DOHH2 (cell line): ENCODE results near the gene KRTAP20-4.

Source experiments
- H3F3A ChIP-seq: fragments of 200-600 bp; sonication (generic), shearing (Covaris generic); 2 replicates; pipeline ENCODE4 v1.6.0; 2016; ENCODE audit warnings: antibody characterized with exemption, mild to moderate bottlenecking; ENCODE audit not compliant: control insufficient read depth, insufficient read depth
- H3K27ac ChIP-seq: fragments of 200-600 bp; sonication (generic); 2 replicates; pipeline ENCODE4 v1.5.1; 2014; ENCODE audit warnings: low read depth, mild to moderate bottlenecking, low read length, moderate library complexity
- H3K27me3 ChIP-seq: fragments of 200-600 bp; sonication (generic); 2 replicates; pipeline ENCODE4 v1.6.1; 2014; ENCODE audit warnings: mild to moderate bottlenecking, low read length, mixed read lengths; ENCODE audit not compliant: control insufficient read depth
- H3K36me3 ChIP-seq: fragments of 200-600 bp; sonication (generic); 2 replicates; pipeline ENCODE4 v1.6.1; 2014; ENCODE audit warnings: mild to moderate bottlenecking, low read length, moderate library complexity, mixed read lengths; ENCODE audit not compliant: control insufficient read depth
- H3K4me1 ChIP-seq: fragments of 200-600 bp; sonication (generic); 2 replicates; pipeline ENCODE4 v1.6.1; 2014; ENCODE audit warnings: mild to moderate bottlenecking, low read length, mixed read lengths; ENCODE audit not compliant: control insufficient read depth
- H3K4me2 ChIP-seq: fragments of 200-600 bp; sonication (generic); 2 replicates; pipeline ENCODE4 v1.6.0; 2014; ENCODE audit warnings: mild to moderate bottlenecking, low read length, moderate library complexity
- H3K4me3 ChIP-seq: fragments of 200-600 bp; sonication (generic); 2 replicates; pipeline ENCODE4 v1.5.1; 2014; ENCODE audit warnings: mild to moderate bottlenecking, low read length, mixed read lengths
- H3K79me2 ChIP-seq: fragments of 200-600 bp; sonication (generic); 2 replicates; pipeline ENCODE4 v1.6.1; 2014; ENCODE audit warnings: mild to moderate bottlenecking, low read length, mixed read lengths; ENCODE audit not compliant: control insufficient read depth
- H3K9me2 ChIP-seq: fragments of 200-600 bp; sonication (generic); replicated peaks from 2 replicates; pipeline ENCODE4 v1.6.1; 2014; ENCODE audit warnings: mild to moderate bottlenecking, low read length, mixed read lengths; ENCODE audit not compliant: control insufficient read depth
- H3K9me3 ChIP-seq: fragments of 200-600 bp; sonication (generic); 2 replicates; pipeline ENCODE4 v1.6.1; 2014; ENCODE audit warnings: antibody characterized with exemption, low read length, mixed read lengths; ENCODE audit not compliant: control insufficient read depth, insufficient read depth
- H4K20me1 ChIP-seq: fragments of 200-600 bp; sonication (generic); 2 replicates; pipeline ENCODE4 v1.6.0; 2014; ENCODE audit warnings: low read depth, mild to moderate bottlenecking, antibody characterized with exemption, low read length, moderate library complexity; ENCODE audit not compliant: control insufficient read depth, insufficient read depth
- CTCF ChIP-seq: fragments of 200-600 bp; sonication (generic); IDR thresholded peaks from one replicate; pipeline ENCODE4 v1.5.1; 2014; ENCODE audit warnings: antibody characterized with exemption, mild to moderate bottlenecking, low read depth, low read length; ENCODE audit not compliant: poor library complexity, severe bottlenecking
- EZH2phosphoT487 ChIP-seq: fragments of 200-600 bp; sonication (generic); IDR thresholded peaks from 2 replicates; pipeline ENCODE4 v1.6.1; 2017; ENCODE audit warnings: borderline replicate concordance, mild to moderate bottlenecking, antibody characterized with exemption, low read length, moderate library complexity, mixed read lengths

Gene KRTAP20-4

GRCh38 chr21:30612132-30612531, 8.3 kb upstream of the KRTAP20-4 start:
- Histone ChIP-seq H3K4me2 (no peak overlapping the region), H3F3A (no peaks in the 10 kb centered on the region), H3K79me2 (no peaks in the 10 kb centered on the region), H3K27me3 (no peaks in the 10 kb centered on the region), H3K9me3 (peaks cover 6% of the 10 kb centered on the region; the same call in 1 of the 2 replicates), H3K4me3 (no peak overlapping the region), H4K20me1 (no peaks in the 10 kb centered on the region), H3K4me1 (no peaks in the 10 kb centered on the region), H3K9me2 (no peaks in the 10 kb centered on the region), H3K27ac (no peak overlapping the region), H3K36me3 (no peaks in the 10 kb centered on the region)
- TF ChIP-seq EZH2phosphoT487 (no peak), CTCF (no peak)

DNA sequence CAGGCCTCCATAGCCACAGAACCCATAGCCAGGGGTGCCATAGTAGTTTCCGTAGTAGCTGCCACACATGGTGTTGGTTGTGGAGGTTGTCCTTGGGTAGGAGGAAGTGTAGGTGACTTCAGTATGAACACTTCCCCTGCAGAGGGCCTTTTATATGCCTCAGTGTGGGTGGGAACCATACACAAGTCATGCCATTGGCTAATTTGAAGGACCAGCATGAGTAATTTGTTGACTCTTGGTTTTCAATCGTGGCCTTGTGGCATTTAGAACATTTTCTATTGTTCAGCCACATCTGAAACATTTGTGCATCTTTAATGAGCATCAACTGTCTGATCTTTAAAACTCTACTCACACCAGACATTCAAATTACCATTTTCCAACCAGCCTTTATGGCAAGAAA, 6.6 kb upstream of the KRTAP20-4 start, which contains the start of gene KRTAP6-1:
KRTAP6-1 (minus strand) TSS at position 95 of the 400 bp plus-strand sequence; CDS start at position 69, 26 bp downstream.
- Histone ChIP-seq H3K4me3 (no peak within 1 kb of the TSS), H4K20me1 (no peaks in the 10 kb centered on the region), H3K9me2 (no peaks in the 10 kb centered on the region), H3K27ac (no peak within 1 kb of the TSS), H3K4me2 (no peak within 1 kb of the TSS), H3K79me2 (no peaks in the 10 kb centered on the region), H3K4me1 (no peaks in the 10 kb centered on the region), H3K27me3 (no peaks in the 10 kb centered on the region), H3K9me3 (peaks cover 6% of the 10 kb centered on the region; the same call in 1 of the 2 replicates), H3F3A (no peaks in the 10 kb centered on the region), H3K36me3 (no peaks in the 10 kb centered on the region)
- TF ChIP-seq EZH2phosphoT487 (no peak), CTCF (no peak)

- Histone ChIP-seq H3K36me3 (no peaks in the 10 kb centered on the region), H3K9me2 (no peaks in the 10 kb centered on the region), H3F3A (no peaks in the 10 kb centered on the region), H3K4me3 (no peak overlapping the region), H3K9me3 (peaks cover 6% of the 10 kb centered on the region; the same call in 1 of the 2 replicates), H3K79me2 (no peaks in the 10 kb centered on the region), H4K20me1 (no peaks in the 10 kb centered on the region), H3K4me1 (no peaks in the 10 kb centered on the region), H3K4me2 (no peak overlapping the region), H3K27me3 (no peaks in the 10 kb centered on the region), H3K27ac (no peak overlapping the region)
- no peak for TF ChIP-seq EZH2phosphoT487
- no peak for TF ChIP-seq CTCF
Observed at GRCh38 chr21:30615199-30615598, 5.2 kb upstream of the KRTAP20-4 start.

DNA sequence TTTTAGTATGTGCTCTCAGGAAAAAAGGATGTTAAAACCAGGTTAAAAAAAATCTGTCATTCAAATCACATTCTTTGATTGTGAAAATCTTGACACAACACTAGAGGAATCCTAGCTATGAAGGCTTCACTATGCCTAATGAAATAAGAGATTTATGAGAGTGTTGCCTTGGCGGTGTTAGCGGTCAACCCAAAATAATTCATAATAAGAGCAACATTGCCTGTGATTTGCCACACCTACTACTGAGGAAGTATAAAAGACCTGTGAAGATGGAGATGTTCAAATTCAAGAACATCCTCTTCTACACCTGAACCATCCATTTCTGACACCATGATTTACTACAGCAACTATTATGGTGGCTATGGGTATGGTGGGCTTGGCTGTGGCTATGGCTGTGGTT, 4.3 kb upstream of the KRTAP20-4 start, which contains the start of gene KRTAP20-1:
KRTAP20-1 (plus strand) TSS at position 301 of the 400 bp plus-strand sequence; CDS start at position 331, 30 bp downstream.
- H3K4me2 ChIP-seq, result no peak within 1 kb of the TSS
- H3K4me1 ChIP-seq, result no peaks in the 10 kb centered on the region
- no peaks in the 10 kb centered on the region for H3K27me3 ChIP-seq

More for the DNA sequence above, 4.3 kb upstream of the KRTAP20-4 start, which contains the start of gene KRTAP20-1:
- Histone ChIP-seq H3K4me3 (no peak within 1 kb of the TSS), H4K20me1 (no peaks in the 10 kb centered on the region), H3F3A (no peaks in the 10 kb centered on the region), H3K27ac (no peak within 1 kb of the TSS), H3K9me3 (peaks cover 6% of the 10 kb centered on the region; the same call in 1 of the 2 replicates), H3K9me2 (no peaks in the 10 kb centered on the region), H3K79me2 (no peaks in the 10 kb centered on the region), H3K36me3 (no peaks in the 10 kb centered on the region)
- TF ChIP-seq EZH2phosphoT487, result no peak
